BLaER1 (cell line): ENCODE data around the gene DDN.

ENCODE experiments used
- H3K27ac ChIP-seq: shearing (Covaris generic); formaldehyde crosslinking; 2 replicates; pipeline ENCODE4 v1.8.1; 2022
- H3K27me3 ChIP-seq: shearing (Covaris generic); formaldehyde crosslinking; 2 replicates; pipeline ENCODE4 v1.8.1; 2022
- H3K36me3 ChIP-seq: shearing (Covaris generic); formaldehyde crosslinking; 2 replicates; pipeline ENCODE4 v1.8.1; 2022
- H3K4me1 ChIP-seq: shearing (Covaris generic); formaldehyde crosslinking; 2 replicates; pipeline ENCODE4 v1.8.1; 2022
- H3K4me2 ChIP-seq: shearing (Covaris generic); formaldehyde crosslinking; 2 replicates; pipeline ENCODE4 v1.8.1; 2022
- H3K4me3 ChIP-seq: shearing (Covaris generic); formaldehyde crosslinking; 2 replicates; pipeline ENCODE4 v1.8.1; 2022
- H3K9ac ChIP-seq: shearing (Covaris generic); formaldehyde crosslinking; 2 replicates; pipeline ENCODE4 v1.8.1; 2022
- H3K9me3 ChIP-seq: shearing (Covaris generic); formaldehyde crosslinking; 2 replicates; pipeline ENCODE4 v1.8.1; 2022
- H4K20me1 ChIP-seq: shearing (Covaris generic); formaldehyde crosslinking; 2 replicates; pipeline ENCODE4 v1.8.1; 2022
- Cebpa-rat ChIP-seq: shearing (Covaris generic); IDR thresholded peaks from 2 replicates; pipeline ENCODE4 v1.8.1; 2022

DDN gene

GRCh38 chr12:49031573-49032161, 32.5 kb upstream of the DDN start:
- Histone ChIP-seq H3K27me3 (no peaks in the 10 kb centered on the region), H3K9me3 (no peaks in the 10 kb centered on the region), H4K20me1 (peaks cover 92% of the 10 kb centered on the region), H3K9ac (no peak overlapping the region), H3K36me3 (peaks cover 100% of the 10 kb centered on the region), H3K4me1 (no peaks in the 10 kb centered on the region), H3K4me2 (no peak overlapping the region), H3K4me3 (no peak overlapping the region), H3K27ac (no peak overlapping the region)
- no peak for TF ChIP-seq Cebpa-rat

- H3K27me3 ChIP-seq: no peaks in the 10 kb centered on the region
- TF ChIP-seq Cebpa-rat: no peak
- H3K9ac ChIP-seq: no peak overlapping the region
- peaks cover 92% of the 10 kb centered on the region for H4K20me1 ChIP-seq
- H3K4me2 ChIP-seq: no peak overlapping the region
- no peaks in the 10 kb centered on the region for H3K9me3 ChIP-seq
- no peak overlapping the region for H3K4me3 ChIP-seq
- no peak overlapping the region for H3K27ac ChIP-seq
- peaks cover 100% of the 10 kb centered on the region for H3K36me3 ChIP-seq
- H3K4me1 ChIP-seq: no peaks in the 10 kb centered on the region
These were observed 31.8 kb upstream of the DDN start for GRCh38 chr12:49030714-49031572.

GRCh38 chr12:49030119-49030518, 30.9 kb upstream of the DDN start:
- H3K27me3 ChIP-seq: no peaks in the 10 kb centered on the region
- H3K4me2 ChIP-seq: no peak overlapping the region
- TF ChIP-seq Cebpa-rat: no peak
- H3K4me3 ChIP-seq: no peak overlapping the region
- no peak overlapping the region for H3K9ac ChIP-seq
- H3K27ac ChIP-seq: no peak overlapping the region
- no peaks in the 10 kb centered on the region for H3K9me3 ChIP-seq
- peaks cover 92% of the 10 kb centered on the region for H4K20me1 ChIP-seq
- H3K36me3 ChIP-seq: peaks cover 100% of the 10 kb centered on the region
- no peaks in the 10 kb centered on the region for H3K4me1 ChIP-seq

- H3K4me1 ChIP-seq: no peaks in the 10 kb centered on the region
- peaks cover 100% of the 10 kb centered on the region for H3K36me3 ChIP-seq
- H3K4me3 ChIP-seq: no peak overlapping the region
- peaks cover 92% of the 10 kb centered on the region for H4K20me1 ChIP-seq
- no peaks in the 10 kb centered on the region for H3K27me3 ChIP-seq
- H3K9ac ChIP-seq: no peak overlapping the region
- no peak overlapping the region for H3K4me2 ChIP-seq
- no peaks in the 10 kb centered on the region for H3K9me3 ChIP-seq
- no peak overlapping the region for H3K27ac ChIP-seq
- TF ChIP-seq Cebpa-rat: no peak
These were observed 29.6 kb upstream of the DDN start for GRCh38 chr12:49028666-49029275.

- Histone ChIP-seq H3K4me1 (no peaks in the 10 kb centered on the region), H3K9ac (no peak overlapping the region), H3K27ac (no peak overlapping the region), H4K20me1 (peaks cover 92% of the 10 kb centered on the region), H3K4me3 (no peak overlapping the region), H3K4me2 (no peak overlapping the region), H3K36me3 (peaks cover 100% of the 10 kb centered on the region), H3K9me3 (no peaks in the 10 kb centered on the region), H3K27me3 (no peaks in the 10 kb centered on the region)
- no peak for TF ChIP-seq Cebpa-rat
These were observed 28.8 kb upstream of the DDN start for GRCh38 chr12:49027846-49028555.

- Histone ChIP-seq H3K27ac (no peak overlapping the region), H3K27me3 (no peaks in the 10 kb centered on the region), H3K9ac (no peak overlapping the region), H3K4me1 (no peaks in the 10 kb centered on the region), H3K9me3 (no peaks in the 10 kb centered on the region), H3K4me3 (no peak overlapping the region), H3K36me3 (peaks cover 100% of the 10 kb centered on the region), H4K20me1 (peaks cover 80% of the 10 kb centered on the region), H3K4me2 (no peak overlapping the region)
- no peak for TF ChIP-seq Cebpa-rat
These were observed 27.7 kb upstream of the DDN start for GRCh38 chr12:49026678-49027480.

GRCh38 chr12:49026101-49026500, 26.9 kb upstream of the DDN start:
- H3K36me3 ChIP-seq: peaks cover 100% of the 10 kb centered on the region
- H3K4me1 ChIP-seq: no peaks in the 10 kb centered on the region; the same call in 1 of the 2 replicates
- no peaks in the 10 kb centered on the region for H3K9me3 ChIP-seq
- H4K20me1 ChIP-seq: peaks cover 73% of the 10 kb centered on the region
- H3K9ac ChIP-seq: no peak overlapping the region
- H3K4me2 ChIP-seq: no peak overlapping the region
- H3K4me3 ChIP-seq: no peak overlapping the region
- no peak for TF ChIP-seq Cebpa-rat
- H3K27ac ChIP-seq: no peak overlapping the region
- H3K27me3 ChIP-seq: no peaks in the 10 kb centered on the region

- Histone ChIP-seq H3K9me3 (no peaks in the 10 kb centered on the region), H3K27ac (no peak overlapping the region), H3K9ac (no peak overlapping the region), H3K4me3 (no peak overlapping the region), H3K4me1 (peaks cover 6% of the 10 kb centered on the region), H3K4me2 (no peak overlapping the region), H4K20me1 (peaks cover 66% of the 10 kb centered on the region), H3K27me3 (no peaks in the 10 kb centered on the region), H3K36me3 (peaks cover 94% of the 10 kb centered on the region)
- no peak for TF ChIP-seq Cebpa-rat
These were observed 26.3 kb upstream of the DDN start for GRCh38 chr12:49025463-49025862.

GRCh38 chr12:49024543-49024942, 25.4 kb upstream of the DDN start:
- Histone ChIP-seq H4K20me1 (peaks cover 59% of the 10 kb centered on the region), H3K9me3 (no peaks in the 10 kb centered on the region), H3K4me3 (no peak overlapping the region), H3K4me1 (peaks cover 13% of the 10 kb centered on the region), H3K36me3 (peaks cover 85% of the 10 kb centered on the region), H3K9ac (no peak overlapping the region), H3K27me3 (no peaks in the 10 kb centered on the region), H3K4me2 (no peak overlapping the region), H3K27ac (no peak overlapping the region)
- no peak for TF ChIP-seq Cebpa-rat
